ENCODE results near the gene LMTK3.
"Not testable (repeated sequence)": the region's sequence is repeated elsewhere in the genome, so short reads cannot be mapped to it uniquely, and the experiment has no call there.

The LMTK3 gene

DNA sequence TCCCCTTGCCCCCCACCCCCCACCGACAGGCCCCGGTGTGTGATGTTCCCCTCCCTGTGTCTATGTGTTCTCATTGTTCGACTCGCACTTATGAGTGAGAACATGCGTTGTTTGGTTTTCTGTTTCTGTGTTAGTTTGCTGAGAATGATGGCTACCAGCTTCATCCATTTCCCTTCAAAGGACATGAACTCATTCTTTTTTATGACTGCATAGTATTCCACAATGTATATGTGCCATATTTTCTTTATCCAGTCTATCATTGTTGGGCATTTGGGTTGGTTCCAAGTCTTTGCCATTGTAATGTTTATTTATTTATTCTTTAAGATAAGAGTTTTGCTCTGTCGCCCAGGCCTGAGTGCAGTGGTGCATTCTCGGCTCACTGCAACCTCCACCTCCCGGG is 26.4 kb upstream of the LMTK3 start:
- not testable (repeated sequence) for DNase-seq (ENCODE audit: low spot score)

DNA sequence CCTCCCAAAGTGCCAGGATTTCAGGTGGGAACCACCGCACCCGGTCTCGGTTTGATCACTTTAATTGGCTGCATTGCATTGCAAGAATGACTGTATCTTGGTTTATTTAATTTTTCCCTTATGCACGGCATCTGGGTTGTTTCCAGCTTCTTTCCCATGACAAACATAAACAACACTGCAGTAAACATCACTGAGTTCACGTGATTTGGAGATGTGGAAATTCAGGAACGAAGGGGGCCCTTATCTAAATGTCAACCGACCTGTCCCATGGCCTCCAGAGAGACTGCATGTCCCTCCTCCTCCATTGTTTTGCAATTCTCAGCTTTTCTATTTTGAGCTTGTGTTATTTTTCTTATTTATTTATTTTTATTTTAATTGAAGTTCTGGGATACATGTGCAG is 25.9 kb upstream of the LMTK3 start:
- DNase-seq (ENCODE audit: low spot score): no peak

DNA sequence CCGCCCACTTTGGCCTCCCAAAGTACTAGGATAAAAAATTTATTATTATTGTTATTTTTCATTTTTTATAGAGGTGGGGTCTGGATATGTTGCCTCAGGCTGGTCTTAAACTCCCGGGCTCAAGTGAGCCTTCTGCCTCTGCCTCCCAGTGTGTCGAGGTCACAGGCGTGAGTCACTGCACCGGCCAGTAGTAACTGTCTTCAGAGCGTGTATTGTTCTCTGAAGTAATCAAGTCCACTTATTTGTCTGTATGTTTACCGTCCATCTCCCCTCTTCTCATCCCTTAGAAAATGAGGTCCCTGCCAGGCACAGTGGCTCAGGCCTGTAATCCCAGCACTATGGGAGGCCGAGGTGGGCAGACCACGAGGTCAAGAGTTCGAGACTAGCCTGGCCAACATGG is 22.1 kb upstream of the LMTK3 start:
- no peak for DNase-seq (ENCODE audit: low spot score)

DNA sequence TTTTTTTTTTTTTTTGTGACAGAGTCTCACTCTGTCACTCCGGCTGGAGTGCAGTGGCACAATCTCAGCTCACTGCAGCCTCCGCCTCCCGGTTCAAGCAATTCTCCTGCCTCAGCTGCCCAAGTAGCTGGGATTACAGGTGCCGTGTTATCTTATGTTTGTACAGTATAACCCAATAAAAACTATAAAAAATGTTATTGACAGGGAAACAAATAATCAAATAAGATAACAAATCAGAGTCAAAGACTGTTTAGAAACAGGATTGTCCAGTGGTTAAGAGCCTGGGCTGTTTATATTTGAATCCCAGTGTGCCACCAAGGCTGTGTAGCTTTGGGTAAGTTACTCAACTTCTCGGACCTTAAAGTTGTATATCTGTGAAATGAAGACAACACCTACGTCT is 19.1 kb upstream of the LMTK3 start:
- DNase-seq (ENCODE audit: low spot score): no peak

DNA sequence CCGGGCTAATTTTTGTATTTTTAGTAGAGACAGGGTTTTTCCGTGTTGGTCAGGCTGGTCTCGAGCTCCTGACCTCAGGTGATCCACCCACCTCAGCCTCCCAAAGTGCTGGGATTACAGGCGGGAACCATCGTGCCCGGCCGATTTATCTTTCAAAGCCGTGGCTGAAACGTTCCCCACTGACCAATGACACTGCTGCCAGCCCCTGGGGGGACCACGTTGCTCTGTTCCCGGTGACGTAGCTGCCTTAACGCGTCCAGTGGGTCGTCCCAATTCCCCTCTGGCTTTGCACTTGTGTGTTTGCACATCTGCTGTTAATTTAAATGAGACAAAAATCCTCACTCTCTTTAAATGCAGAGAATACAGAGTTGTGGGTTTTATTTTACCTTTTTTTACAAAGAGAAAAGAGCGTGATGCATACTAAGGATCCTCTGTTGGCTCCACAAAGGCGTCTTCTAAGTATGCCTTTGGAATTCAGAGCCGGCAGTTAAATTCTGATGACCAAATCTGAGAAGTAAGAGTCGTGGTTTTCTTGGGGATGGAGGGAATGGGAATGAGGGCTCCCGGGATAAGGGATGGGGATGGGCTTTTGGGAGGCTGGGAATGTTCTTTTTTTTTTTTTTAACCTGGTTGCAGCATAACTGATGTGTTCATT is 18.6 kb upstream of the LMTK3 start:
- peak; percentile 29 for DNase-seq (ENCODE audit: low spot score)

DNA sequence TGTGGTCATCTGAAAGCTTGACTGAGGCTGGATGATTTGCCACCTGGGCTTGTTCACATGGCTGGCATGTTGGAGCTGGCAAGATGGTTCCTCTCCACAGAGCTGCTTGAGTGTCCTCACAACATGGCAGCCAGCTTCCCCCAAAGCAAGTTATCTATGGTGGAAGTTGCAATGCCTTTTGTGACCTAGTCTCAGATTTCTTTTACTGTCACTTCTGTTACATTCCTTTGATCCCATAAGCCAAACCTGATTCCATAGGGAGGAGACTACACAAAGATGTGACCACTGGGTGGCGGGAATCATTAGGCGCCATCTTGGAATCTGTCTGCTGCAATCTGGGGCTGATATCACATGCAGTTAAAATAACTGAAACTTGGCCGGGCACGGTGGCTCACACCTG is 17.5 kb upstream of the LMTK3 start:
- no peak for DNase-seq (ENCODE audit: low spot score)

DNA sequence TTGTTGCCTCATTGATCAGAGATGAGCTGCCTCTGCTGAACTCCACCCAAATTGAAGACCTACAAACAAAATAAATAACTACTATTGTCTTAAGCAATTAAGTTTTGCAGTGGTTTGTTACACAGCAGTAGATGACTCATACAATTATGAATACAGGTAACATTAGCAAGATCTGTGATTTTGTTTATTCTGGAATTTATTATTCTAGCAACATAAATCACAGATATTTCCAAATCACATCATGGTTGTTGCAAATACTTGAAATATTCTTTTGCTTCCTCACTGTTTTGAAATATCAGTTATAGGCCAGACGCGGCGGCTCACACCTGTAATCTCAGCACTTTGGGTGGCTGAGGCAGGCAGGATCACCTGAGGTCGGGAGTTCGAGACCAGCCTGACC is 13.1 kb upstream of the LMTK3 start:
- no peak for DNase-seq (ENCODE audit: low spot score)

DNA sequence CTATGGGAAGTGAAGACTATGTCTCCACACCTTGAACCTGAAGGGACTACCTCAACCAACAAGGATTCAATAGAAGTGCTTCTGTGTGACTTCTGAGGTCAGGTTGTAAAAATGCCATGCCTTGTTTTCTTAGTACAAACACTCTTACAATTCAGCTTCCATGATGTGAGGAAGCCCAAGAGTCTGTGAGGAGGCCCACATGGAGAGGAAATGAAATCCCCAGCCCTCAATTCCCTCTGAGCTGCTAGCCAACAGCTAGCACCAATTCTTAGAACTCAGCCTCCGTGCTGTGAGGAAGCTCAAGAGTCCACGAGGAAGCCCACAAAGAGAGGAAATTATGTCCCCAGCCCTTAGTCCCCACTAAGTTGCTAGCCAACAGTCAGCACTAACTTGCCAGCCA is 12.6 kb upstream of the LMTK3 start:
- no peak for DNase-seq (ENCODE audit: low spot score)

DNA sequence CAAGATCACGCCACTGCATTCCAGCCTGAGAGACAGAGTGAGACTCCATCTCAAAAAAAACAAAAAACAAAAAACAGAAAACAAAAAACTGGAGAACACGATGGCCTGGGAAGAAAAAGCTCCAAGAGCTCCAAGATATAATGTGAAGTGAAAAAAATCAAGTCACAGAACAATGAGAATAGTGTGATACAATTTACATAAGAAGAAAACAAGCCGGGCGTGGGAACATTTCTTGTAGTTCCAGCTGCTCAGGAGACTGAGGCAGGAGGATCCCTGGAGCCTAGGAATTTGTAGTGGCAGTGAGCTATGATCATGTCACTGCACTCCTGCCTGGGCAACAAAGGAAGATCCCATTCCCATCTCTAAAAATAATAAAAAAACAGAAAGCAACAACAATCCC is 8.5 kb upstream of the LMTK3 start:
- no peak for DNase-seq (ENCODE audit: low spot score)

DNA sequence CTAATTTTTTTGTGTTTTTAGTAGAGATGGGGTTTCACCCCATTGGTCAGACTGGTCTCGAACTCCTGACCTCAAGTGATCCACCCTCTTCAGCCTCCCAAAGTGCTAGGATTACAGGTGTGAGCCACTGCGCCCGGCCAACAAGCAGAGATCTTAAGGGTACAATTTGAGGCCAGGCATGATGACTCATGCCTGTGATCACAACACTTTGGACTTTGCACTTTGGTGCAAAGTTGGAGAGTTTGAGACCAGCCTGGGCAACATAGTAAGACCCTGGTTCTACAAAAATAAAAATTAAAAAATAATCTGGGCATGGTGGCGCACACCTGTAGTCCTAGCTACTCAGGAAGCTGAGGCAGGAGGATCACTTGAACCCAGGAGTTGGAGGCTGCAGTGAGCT is 7.8 kb upstream of the LMTK3 start:
- not testable (repeated sequence) for DNase-seq (ENCODE audit: low spot score)

DNA sequence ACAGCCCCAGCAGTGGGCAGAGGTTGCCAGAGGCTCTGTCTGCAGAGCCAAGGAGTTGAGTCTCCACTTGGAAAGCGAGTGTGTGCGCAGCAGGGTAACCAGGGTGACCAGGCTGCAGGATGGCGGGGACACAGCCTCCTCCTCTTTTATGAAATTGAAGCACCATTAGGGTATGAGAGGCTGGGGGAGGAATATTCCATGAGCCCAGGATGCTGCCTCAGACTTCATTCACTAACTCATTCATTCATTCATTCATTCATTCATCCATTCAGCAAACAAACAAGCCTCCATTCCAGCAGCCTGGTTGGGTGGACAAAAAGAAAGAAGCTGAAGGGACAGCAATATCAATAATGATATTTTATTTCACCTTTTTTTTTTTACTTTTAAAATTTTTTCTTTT is 6.6 kb upstream of the LMTK3 start:
- no peak for DNase-seq (ENCODE audit: low spot score)

DNA sequence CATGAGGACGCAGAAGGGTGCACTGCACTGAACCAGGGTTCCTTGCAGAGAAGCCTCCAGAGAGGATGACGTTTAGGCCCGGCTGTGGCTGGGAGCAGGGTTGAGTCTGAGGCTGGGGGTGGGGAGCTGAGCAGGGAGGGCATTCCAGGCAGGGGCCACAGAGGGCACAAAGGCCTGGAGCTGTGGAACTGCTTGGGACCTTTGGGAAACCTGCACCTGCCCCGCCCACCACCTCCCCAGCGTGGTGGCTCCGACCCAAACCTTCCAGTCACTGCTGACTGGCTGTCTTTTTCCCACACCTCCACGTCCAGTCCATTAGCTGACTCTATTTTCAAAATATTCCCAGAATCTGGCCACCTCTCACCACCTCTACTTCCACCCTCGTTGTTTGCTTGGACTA is 4.9 kb upstream of the LMTK3 start:
- no peak for DNase-seq (ENCODE audit: low spot score)

DNA sequence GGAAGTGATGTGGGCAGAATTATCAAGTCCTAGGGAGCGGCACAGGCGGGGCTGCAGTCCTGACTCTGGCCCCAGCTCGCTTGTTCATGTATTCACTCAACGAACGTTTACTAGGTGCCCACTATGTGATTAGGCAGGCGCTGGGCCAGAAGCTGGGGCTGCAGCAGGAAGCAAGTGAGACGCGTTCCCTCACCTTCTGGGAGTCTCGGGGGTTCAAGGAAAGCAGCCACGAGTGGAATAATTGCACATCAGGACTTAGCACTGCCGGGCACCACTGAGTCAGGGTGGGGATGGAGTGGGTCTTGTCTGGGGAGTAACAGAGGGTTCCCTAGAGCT is 2.5 kb upstream of the LMTK3 start:
- no peak for DNase-seq (ENCODE audit: low spot score)

DNA sequence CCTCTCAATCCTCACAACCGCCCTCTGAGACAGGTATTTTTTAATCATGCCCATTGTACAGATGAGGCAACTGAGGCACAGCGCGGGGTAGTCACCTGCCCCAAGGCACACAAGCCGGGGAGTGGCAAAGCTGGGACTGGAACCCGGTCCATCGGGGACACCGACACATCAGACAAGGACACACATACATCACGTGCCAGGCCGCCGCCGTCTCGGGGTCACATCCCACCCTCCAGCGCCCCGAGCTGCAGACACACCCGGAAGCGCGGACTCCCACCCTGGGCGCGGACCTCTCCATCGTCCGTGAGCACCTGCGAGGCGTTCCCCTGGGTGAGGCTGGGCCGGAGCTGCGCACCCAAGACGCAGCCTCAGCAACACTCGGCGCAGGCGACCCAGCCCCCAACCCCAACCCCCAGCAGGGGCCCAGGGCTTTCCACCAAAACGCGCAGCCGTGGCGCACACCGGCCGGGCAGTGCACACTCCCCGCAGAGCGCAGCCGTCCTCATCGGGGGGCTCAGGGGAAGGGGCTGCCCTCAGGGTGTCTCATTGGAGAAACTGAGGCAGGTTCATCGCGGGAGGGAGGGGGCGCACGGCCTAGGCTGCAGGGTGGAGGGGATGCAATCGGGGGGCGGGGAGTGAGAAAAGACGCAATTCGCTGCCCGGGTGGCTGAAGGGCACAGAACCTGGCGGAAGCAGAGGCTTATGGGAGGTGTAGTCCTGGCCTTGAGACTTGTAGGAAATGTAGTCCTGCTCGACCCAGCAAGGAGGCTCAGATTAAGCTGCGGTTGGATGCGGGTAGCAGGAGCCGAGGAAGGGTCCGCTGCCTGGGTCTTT is 1.9 kb upstream of the LMTK3 start:
- DNase-seq (ENCODE audit: low spot score): peak; percentile 75

DNA sequence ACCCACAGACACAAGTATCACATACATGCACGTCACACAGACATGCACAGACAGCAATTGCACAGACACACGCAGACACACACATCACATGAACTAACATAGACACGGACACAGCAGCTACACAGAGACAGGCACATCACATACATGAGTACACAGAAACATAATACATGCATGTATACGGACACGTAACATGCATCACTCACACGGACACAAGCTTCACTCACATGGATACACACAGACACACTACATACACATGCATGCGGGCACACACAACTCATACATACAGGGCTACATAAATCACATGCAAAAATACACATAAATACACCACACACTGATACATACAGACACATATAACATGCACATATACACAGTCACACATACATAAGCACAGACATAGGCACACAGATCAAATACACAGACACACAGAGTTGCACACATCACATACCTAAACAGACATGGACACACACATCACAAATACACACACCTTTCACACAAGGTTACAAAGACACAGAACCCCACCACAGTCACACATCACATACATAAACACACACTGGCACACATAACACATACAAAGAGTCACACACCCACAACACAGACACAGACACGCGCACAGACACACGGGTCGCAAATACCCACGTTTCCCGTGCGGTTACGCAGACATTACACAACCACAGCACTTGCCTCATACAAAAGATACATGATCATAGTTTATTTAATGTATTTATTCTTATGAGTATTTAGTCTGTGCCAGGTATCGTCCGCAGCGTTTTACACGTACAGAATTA is 1.1 kb upstream of the LMTK3 start:
- no peak for DNase-seq (ENCODE audit: low spot score)

DNA sequence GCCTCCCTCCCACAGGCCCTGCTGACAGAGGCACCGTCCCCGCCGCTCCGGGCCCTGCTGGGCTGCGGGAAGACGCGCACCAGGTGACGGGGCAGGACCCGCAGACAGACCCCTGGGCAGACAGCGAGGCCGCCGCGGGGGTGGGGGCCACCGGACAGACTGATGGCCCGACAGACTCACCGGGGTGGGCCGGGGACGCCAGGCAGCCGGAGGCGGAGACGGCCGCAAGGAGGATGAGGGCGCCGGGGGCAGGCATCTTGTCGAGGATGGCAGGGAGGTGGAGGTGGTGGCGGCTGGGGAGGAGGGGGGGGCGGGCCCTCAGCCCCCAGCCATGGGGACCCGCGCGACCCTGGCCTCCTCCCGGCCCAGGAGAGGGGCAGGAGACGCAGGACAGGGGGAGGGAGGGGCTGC is 309 bp downstream of the LMTK3 start:
- no peak for DNase-seq (ENCODE audit: low spot score)

DNA sequence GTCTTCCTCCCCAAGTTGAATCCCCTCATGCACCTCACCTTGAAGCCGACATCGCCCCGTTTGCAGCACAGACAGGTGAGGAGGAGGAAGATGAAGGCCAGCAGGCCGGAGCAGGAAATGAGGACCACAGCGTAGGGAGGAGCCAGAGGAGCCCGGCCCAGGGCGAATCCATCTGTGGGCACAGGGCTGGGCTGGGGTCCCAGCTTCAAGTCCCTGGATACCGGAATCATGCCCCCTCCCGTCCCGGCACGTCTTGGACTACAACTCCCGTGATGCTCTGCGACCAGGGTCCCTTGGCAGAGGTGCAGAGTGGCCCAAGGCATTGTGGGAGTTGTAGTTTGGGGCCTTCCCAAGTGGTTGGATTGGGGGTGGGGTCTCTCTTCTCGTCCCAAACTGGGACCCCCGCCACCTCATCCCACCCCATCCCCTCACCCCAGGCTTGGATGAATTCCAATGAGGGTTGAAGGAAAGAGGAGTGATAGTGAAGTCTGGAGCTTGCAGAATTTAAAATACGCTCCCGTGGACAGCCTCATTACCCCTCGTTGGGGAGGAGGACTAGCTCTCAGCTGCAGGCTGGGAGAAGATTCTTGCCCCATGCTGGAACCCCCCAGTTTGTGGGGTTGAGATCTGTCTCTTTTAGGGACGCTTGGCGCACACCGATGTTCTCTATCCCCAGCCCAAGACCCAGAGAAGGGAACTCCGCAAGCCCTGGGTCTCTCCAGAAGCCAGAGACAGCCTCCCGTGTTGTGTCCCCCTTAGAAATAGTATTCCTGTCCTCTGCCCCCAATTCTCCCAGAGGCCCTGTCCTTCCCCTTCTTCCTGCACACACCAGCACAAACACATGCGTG is 990 bp downstream of the LMTK3 start:
- DNase-seq (ENCODE audit: low spot score): peak; percentile 56

DNA sequence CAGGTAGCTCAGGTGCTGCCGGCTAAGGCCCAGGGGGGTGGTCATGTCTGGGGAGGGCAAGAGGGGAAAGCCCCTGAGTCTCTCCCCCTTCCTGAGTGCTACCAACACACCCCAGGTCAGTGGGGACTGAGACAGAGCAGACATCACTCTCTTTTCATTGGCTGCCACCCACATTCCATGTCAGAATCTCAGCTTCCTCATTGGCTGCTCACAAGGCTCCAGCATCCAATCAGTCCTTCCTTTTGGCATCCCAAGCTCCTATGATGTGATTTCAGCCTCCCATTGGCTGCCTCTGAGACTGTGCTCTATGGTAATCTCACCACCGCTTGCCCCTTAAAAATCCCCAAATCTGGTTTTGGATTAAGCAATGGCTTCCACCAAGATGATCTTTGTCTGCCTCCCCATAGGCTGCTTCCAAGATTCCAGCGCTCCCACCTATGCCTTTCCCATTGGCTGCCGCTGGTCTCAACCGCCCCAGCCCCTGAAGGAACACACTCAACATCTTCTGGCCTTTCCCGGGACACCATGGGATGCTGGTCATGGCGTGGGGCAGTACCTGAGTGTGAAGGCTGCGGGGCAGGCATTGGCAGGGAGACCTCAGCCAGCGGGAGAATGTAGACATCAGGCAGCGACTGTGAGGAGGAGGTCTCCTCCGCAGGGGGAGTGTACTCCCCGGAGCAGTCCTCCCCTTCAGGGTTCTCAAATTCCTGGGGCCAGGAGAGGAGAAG is 2.0 kb downstream of the LMTK3 start:
- DNase-seq (ENCODE audit: low spot score): no peak

DNA sequence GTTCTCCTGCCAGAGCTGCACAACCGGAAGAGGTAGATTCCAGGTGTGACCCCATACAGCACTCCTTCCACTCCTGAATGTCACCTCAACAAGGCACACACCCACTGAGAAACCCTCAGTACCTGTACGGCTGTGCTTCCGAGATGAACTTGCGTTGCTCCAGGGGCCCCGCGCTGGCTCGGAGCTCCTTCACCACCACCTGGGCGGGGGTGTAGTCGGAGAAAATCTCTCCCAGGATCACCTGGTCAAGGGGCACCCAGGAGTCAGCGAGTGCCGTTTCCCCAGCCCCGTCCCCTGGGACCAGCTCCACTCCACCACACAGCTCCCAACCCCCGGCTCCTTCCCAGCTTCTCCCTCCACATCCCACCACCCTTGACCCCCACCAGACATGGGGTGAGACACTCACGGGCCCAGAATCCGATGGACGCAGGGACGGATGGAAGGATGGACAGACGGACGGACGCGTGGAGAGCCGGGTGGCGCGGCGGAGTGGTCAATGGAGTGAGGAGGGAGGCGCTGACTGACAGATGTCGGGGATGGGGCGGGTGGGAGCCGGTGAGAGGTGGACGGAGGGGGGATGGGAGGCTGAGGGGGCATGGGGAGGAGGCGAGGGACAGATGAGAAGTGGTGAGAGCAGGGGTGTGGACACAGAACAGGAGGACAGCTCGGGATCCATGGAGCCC is 2.8 kb downstream of the LMTK3 start:
- DNase-seq (ENCODE audit: low spot score): no peak

DNA sequence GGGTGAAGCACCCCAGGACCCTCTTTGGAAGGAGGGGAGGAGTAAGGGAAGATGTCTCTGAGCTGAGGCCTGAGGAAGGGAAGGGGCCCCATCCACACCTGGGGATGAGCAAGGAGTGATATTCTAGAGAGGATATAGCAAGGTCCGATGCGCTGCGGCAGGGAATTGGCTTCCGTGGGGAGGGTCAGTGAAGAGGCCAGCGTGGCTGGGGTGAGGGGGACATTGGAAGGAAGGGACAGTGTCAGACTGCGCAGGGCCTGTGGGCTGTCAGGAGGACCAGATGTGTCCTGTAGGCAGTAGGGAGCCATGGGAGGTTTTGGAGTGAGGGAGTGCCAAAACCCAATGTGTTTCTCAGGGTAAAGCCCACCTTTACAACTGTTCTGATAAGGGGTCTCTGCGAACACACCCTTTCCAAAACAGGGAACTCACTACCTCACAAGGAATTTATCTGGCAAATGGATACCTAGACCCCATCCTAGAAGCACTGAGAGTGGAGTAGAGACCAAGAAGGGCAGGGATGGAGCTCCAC is 3.7 kb downstream of the LMTK3 start:
- DNase-seq (ENCODE audit: low spot score): no peak
